ENCODE data around the gene PIGV. TPM values are rescaled to one million over a fixed set of nuclear protein-coding genes. Genes with fewer than 3 reads are reported as not detected.

PIGV gene
- polyA plus RNA-seq, 1 donor (not counting 4 experiments of a cell fraction or from before 2014, with no cell fraction given), result 14.2 TPM

GRCh38 chr1:26824731-26825130 is 37.0 kb downstream of the PIGV start:
- Histone ChIP-seq H3K36me3 (ENCODE audit: control insufficient read depth in 2 of 2, extremely low read depth in 1 of 2, insufficient read depth in 2 of 2, low read length in 2 of 2) (peaks cover 1 to 8% of the 10 kb centered on the region in 2 experiments), H3K27me3 (ENCODE audit: control insufficient read depth, extremely low read depth, insufficient read depth, low read length) (no peaks in the 10 kb centered on the region), H3K4me2 (ENCODE audit: control insufficient read depth, extremely low read depth, insufficient read depth, low read depth, low read length) (no peak overlapping the region), H3K9me3 (ENCODE audit: control insufficient read depth, low read depth, low read length) (no peaks in the 10 kb centered on the region), H3K4me3 (ENCODE audit: control insufficient read depth in 2 of 3, extremely low read depth in 1 of 3, insufficient read depth in 2 of 3, low read depth in 1 of 3, low read length in 3 of 3) (no peak overlapping the region), H3K4me1 (ENCODE audit: control insufficient read depth, extremely low read depth, insufficient read depth, low read length) (peaks cover 30% of the 10 kb centered on the region), H3K27ac (ENCODE audit: control insufficient read depth, insufficient read depth, low read length) (no peak overlapping the region), H4K20me1 (ENCODE audit: control insufficient read depth, extremely low read depth, insufficient read depth, low read length) (no peaks in the 10 kb centered on the region), H2AFZ (ENCODE audit: control insufficient read depth, low read length) (peak overlapping the region; percentile 6), H3K79me2 (ENCODE audit: control insufficient read depth, insufficient read depth, low read length) (peaks cover 27% of the 10 kb centered on the region), H3K9ac (ENCODE audit: control insufficient read depth, extremely low read depth, insufficient read depth, low read length) (no peak overlapping the region), H3K9me1 (ENCODE audit: control insufficient read depth, extremely low read depth, insufficient read depth, low read length) (peaks cover 3% of the 10 kb centered on the region)
- DNase-seq (ENCODE audit: low read depth, low spot score), result no peak
- no peak for TF ChIP-seq EZH2 (IDR thresholded peaks at IDR 0.05; ENCODE audit: low read length)
- TF ChIP-seq, protein P1, sequence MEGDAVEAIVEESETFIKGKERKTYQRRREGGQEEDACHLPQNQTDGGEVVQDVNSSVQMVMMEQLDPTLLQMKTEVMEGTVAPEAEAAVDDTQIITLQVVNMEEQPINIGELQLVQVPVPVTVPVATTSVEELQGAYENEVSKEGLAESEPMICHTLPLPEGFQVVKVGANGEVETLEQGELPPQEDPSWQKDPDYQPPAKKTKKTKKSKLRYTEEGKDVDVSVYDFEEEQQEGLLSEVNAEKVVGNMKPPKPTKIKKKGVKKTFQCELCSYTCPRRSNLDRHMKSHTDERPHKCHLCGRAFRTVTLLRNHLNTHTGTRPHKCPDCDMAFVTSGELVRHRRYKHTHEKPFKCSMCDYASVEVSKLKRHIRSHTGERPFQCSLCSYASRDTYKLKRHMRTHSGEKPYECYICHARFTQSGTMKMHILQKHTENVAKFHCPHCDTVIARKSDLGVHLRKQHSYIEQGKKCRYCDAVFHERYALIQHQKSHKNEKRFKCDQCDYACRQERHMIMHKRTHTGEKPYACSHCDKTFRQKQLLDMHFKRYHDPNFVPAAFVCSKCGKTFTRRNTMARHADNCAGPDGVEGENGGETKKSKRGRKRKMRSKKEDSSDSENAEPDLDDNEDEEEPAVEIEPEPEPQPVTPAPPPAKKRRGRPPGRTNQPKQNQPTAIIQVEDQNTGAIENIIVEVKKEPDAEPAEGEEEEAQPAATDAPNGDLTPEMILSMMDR (optimal IDR thresholded peaks at IDR 0.05 in 1 of 3, IDR thresholded peaks at IDR 0.05 in 1 of 3, conservative IDR thresholded peaks at IDR 0.05 in 1 of 3; ENCODE audit: extremely low read depth in 1 of 3, insufficient read depth in 2 of 3, low read length in 3 of 3), result no peak
- dilution Hi-C loops (cut with MboI; ENCODE audit: extremely low pct_ligation_motif_present, low sequenced_read_pairs), result no loop called here
- no peak for FAIRE-seq

DNA sequence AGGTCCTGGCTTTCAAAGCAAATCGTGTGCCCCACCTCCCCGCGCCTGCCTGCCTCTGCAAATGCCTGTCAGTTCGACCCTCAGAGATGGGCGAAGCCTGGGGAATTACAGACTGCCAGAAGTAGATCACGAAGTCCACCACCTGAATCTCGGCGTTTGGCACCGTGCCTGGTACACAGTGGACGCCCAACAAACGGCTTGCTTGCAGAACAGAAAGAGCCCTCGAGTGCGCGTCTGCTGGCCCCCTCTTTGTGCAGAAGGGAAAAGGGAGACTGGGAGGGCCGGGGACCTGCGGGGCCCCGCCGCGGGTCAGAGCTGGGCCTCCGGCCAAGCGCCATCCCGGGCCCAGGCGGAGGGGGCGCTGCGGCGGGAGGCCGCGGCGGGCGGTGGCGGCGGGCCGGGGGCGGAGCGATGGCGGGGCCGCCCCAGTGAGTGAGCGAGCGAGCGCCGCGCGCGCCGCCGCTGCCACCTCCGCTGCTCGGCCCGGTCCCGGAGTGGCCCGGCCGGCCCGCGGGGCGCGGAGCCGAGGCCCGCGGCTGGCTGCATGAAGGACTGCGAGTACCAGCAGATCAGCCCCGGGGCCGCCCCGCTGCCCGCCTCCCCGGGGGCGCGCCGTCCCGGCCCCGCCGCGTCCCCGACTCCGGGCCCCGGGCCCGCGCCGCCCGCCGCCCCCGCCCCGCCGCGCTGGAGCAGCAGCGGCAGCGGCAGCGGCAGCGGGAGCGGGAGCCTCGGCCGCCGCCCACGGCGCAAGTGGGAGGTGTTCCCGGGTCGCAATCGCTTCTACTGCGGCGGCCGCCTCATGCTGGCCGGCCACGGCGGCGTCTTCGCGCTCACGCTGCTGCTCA is 38.7 kb downstream of the PIGV start, which contains the start of gene ZDHHC18:
Gene ZDHHC18 (plus strand): TSS at position 428 of the 845 bp plus-strand sequence. CDS start 117 bp downstream, at position 545.
- Histone ChIP-seq H3K4me2 (ENCODE audit: control insufficient read depth, extremely low read depth, insufficient read depth, low read depth, low read length) (peak within 1 kb of the TSS; percentile 94), H4K20me1 (ENCODE audit: control insufficient read depth, extremely low read depth, insufficient read depth, low read length) (no peaks in the 10 kb centered on the region), H3K27ac (ENCODE audit: control insufficient read depth, insufficient read depth, low read length) (peak within 1 kb of the TSS; percentile 61), H3K79me2 (ENCODE audit: control insufficient read depth, insufficient read depth, low read length) (peaks cover 39% of the 10 kb centered on the region), H3K9me1 (ENCODE audit: control insufficient read depth, extremely low read depth, insufficient read depth, low read length) (peaks cover 4% of the 10 kb centered on the region), H3K9me3 (ENCODE audit: control insufficient read depth, low read depth, low read length) (no peaks in the 10 kb centered on the region), H3K4me3 (ENCODE audit: control insufficient read depth in 2 of 3, extremely low read depth in 1 of 3, insufficient read depth in 2 of 3, low read depth in 1 of 3, low read length in 3 of 3) (peak within 1 kb of the TSS; percentile 64 to 85 (median 68)), H3K36me3 (ENCODE audit: control insufficient read depth in 2 of 2, extremely low read depth in 1 of 2, insufficient read depth in 2 of 2, low read length in 2 of 2) (peaks cover 2 to 15% of the 10 kb centered on the region in 2 experiments), H3K9ac (ENCODE audit: control insufficient read depth, extremely low read depth, insufficient read depth, low read length) (peak within 1 kb of the TSS; percentile 81), H2AFZ (ENCODE audit: control insufficient read depth, low read length) (peak within 1 kb of the TSS; percentile 99), H3K4me1 (ENCODE audit: control insufficient read depth, extremely low read depth, insufficient read depth, low read length) (peaks cover 30% of the 10 kb centered on the region), H3K27me3 (ENCODE audit: control insufficient read depth, extremely low read depth, insufficient read depth, low read length) (no peaks in the 10 kb centered on the region)
- TF ChIP-seq, protein P1 (optimal IDR thresholded peaks at IDR 0.05 in 1 of 3, IDR thresholded peaks at IDR 0.05 in 1 of 3, conservative IDR thresholded peaks at IDR 0.05 in 1 of 3; ENCODE audit: extremely low read depth in 1 of 3, insufficient read depth in 2 of 3, low read length in 3 of 3), result peak in 2 of 3 experiments; percentile 43 to 63
- no peak for TF ChIP-seq EZH2 (IDR thresholded peaks at IDR 0.05; ENCODE audit: low read length)
- dilution Hi-C loops (cut with MboI; ENCODE audit: extremely low pct_ligation_motif_present, low sequenced_read_pairs), result no loop called here
- DNase-seq (ENCODE audit: low read depth, low spot score), result no peak
- no peak for FAIRE-seq
